CD4-positive, alpha-beta T cell treated with Interleukin-1 beta for 1 hour (primary cell): ENCODE measurements around the gene SH3RF3.
A peak's percentile ranks its signal among the peaks of the same experiment; 100 is the strongest.

ENCODE experiments used
- DNase-seq, 2 donors: peaks; one replicate each; pipeline ENCODE4 v3.0.0-alpha.2; 2020 to 2022

Gene SH3RF3

GRCh38 chr2:109268916-109269315, 139.9 kb downstream of the SH3RF3 start:
- no peak for DNase-seq

GRCh38 chr2:109269706-109270504, 140.9 kb downstream of the SH3RF3 start:
- no peak for DNase-seq

GRCh38 chr2:109270505-109271312, 141.7 kb downstream of the SH3RF3 start:
- DNase-seq, result no peak

- DNase-seq, result no peak
Measured at GRCh38 chr2:109271920-109272319, 142.9 kb downstream of the SH3RF3 start.

GRCh38 chr2:109272461-109272860, 143.5 kb downstream of the SH3RF3 start:
- no peak for DNase-seq

- DNase-seq, result peak in 1 of 2 donors; percentile 22
Measured at GRCh38 chr2:109275120-109276012, 146.4 kb downstream of the SH3RF3 start.

GRCh38 chr2:109277406-109277805, 148.4 kb downstream of the SH3RF3 start:
- no peak for DNase-seq

- DNase-seq, result no peak
Measured at GRCh38 chr2:109279243-109279860, 150.3 kb downstream of the SH3RF3 start.

- DNase-seq, result no peak
Measured at GRCh38 chr2:109280804-109281203, 151.8 kb downstream of the SH3RF3 start.

- DNase-seq, result no peak
Measured at GRCh38 chr2:109282360-109282759, 153.4 kb downstream of the SH3RF3 start.

- no peak for DNase-seq
Measured at GRCh38 chr2:109282865-109283264, 153.9 kb downstream of the SH3RF3 start.

GRCh38 chr2:109284826-109285225, 155.8 kb downstream of the SH3RF3 start:
- no peak for DNase-seq

GRCh38 chr2:109285244-109285651, 156.2 kb downstream of the SH3RF3 start:
- DNase-seq, result no peak

- DNase-seq, result no peak
Measured at GRCh38 chr2:109287413-109287812, 158.4 kb downstream of the SH3RF3 start.

GRCh38 chr2:109287838-109288237, 158.8 kb downstream of the SH3RF3 start:
- DNase-seq, result no peak

GRCh38 chr2:109288544-109289368, 159.8 kb downstream of the SH3RF3 start:
- no peak for DNase-seq

- no peak for DNase-seq
Measured at GRCh38 chr2:109289504-109290222, 160.7 kb downstream of the SH3RF3 start.

GRCh38 chr2:109290887-109291643, 162.1 kb downstream of the SH3RF3 start:
- no peak for DNase-seq

GRCh38 chr2:109292386-109292785, 163.4 kb downstream of the SH3RF3 start:
- no peak for DNase-seq

GRCh38 chr2:109293663-109294062, 164.7 kb downstream of the SH3RF3 start:
- no peak for DNase-seq
